GM21526 (cell line): Measurements from ENCODE around the gene GRID1.
"Not testable (repeated sequence)": the region's sequence is repeated elsewhere in the genome, so short reads cannot be mapped to it uniquely, and the experiment has no call there.

ENCODE experiments used
- ATAC-seq: cut with Tn5 transposase; IDR thresholded peaks from one replicate; pipeline ENCODE4 v1.9.1; 2021; ENCODE audit warnings: moderate library complexity; ENCODE audit not compliant: unreplicated experiment, low FRiP score

Gene GRID1

GRCh38 chr10:86178401-86179152 is 188.0 kb downstream of the GRID1 start:
- no peak for ATAC-seq

- ATAC-seq = no peak
Measured at GRCh38 chr10:86177537-86178155, 188.9 kb downstream of the GRID1 start.

GRCh38 chr10:86176850-86177536 is 189.6 kb downstream of the GRID1 start:
- no peak for ATAC-seq

- ATAC-seq = not testable (repeated sequence)
Measured at GRCh38 chr10:86175476-86175875, 191.1 kb downstream of the GRID1 start.

GRCh38 chr10:86172301-86172700 is 194.3 kb downstream of the GRID1 start:
- no peak for ATAC-seq

GRCh38 chr10:86170255-86171108 is 196.1 kb downstream of the GRID1 start:
- ATAC-seq = no peak

- ATAC-seq = no peak
Measured at GRCh38 chr10:86169506-86170254, 196.9 kb downstream of the GRID1 start.

- ATAC-seq = no peak
Measured at GRCh38 chr10:86169066-86169465, 197.5 kb downstream of the GRID1 start.

- no peak for ATAC-seq
Measured at GRCh38 chr10:86168256-86168655, 198.3 kb downstream of the GRID1 start.

GRCh38 chr10:86167762-86168128 is 198.8 kb downstream of the GRID1 start:
- ATAC-seq = no peak

GRCh38 chr10:86167121-86167761 is 199.4 kb downstream of the GRID1 start:
- ATAC-seq = no peak

GRCh38 chr10:86165666-86166065 is 200.9 kb downstream of the GRID1 start:
- no peak for ATAC-seq

GRCh38 chr10:86164960-86165630 is 201.5 kb downstream of the GRID1 start:
- no peak for ATAC-seq

GRCh38 chr10:86164174-86164774 is 202.3 kb downstream of the GRID1 start:
- no peak for ATAC-seq

- ATAC-seq = no peak
Measured at GRCh38 chr10:86163522-86164173, 202.9 kb downstream of the GRID1 start.

GRCh38 chr10:86162696-86163400 is 203.7 kb downstream of the GRID1 start:
- ATAC-seq = no peak

- ATAC-seq = no peak
Measured at GRCh38 chr10:86162036-86162435, 204.6 kb downstream of the GRID1 start.
